A673 (cell line): ENCODE measurements around the gene ABCG1.

Experiments
- CTCF ChIP-seq: fragments of 300-800, 200-600 bp; sonication (generic); conservative IDR thresholded peaks from 2 replicates; pipeline ENCODE4 v1.5.1; 2017; ENCODE audit warnings: low read depth, mild to moderate bottlenecking, antibody characterized with exemption, low read length, moderate library complexity, mixed read lengths
- EZH2 ChIP-seq: fragments of 200-600 bp; sonication (generic); IDR thresholded peaks from 2 replicates; pipeline ENCODE4 v1.6.1; 2017; ENCODE audit warnings: borderline replicate concordance, low read depth, mild to moderate bottlenecking, mixed read lengths, antibody characterized with exemption, low read length; ENCODE audit not compliant: poor library complexity, severe bottlenecking

GRCh38 chr21:42299324-42300044 lies 80.5 kb downstream of the ABCG1 start:
- TF ChIP-seq CTCF: no peak
- TF ChIP-seq EZH2: no peak
